OCI-LY7 (cell line): ENCODE results near the gene LRBA.

Experiments
- EZH2phosphoT487 ChIP-seq: fragments of 200-600 bp; sonication (generic); IDR thresholded peaks from 2 replicates; pipeline ENCODE4 v1.6.1; 2018; ENCODE audit warnings: low read depth, borderline replicate concordance, mild to moderate bottlenecking, mixed run types, antibody characterized with exemption, low read length, moderate library complexity, mixed read lengths
- TF ChIP-seq, protein P1 (sequence below): fragments of 200-600 bp; sonication (generic); conservative IDR thresholded peaks from 2 replicates; pipeline ENCODE4 v1.5.1; 2014; ENCODE audit warnings: mild to moderate bottlenecking, antibody characterized with exemption, low read length, moderate library complexity, mixed read lengths

DNA sequence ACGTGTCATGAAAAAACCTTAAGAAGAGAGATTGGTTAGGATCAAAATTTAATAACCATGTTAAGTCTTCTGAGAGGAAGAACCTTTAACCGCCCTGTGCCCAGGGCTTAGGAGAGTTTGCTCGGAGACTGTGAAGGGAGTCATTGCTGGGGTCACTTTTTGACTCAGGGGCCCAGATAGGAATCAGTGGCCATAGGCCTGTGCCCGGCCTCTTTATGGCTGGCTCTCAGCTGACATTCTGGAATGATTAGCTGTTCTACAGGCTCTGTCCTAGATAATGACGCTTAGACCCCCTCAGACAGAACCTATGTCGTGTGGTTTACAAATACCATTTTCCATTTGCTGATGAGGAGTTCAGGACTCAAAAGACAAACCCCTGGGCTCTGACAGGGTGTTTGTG lies 762.8 kb downstream of the LRBA start:
- TF ChIP-seq, protein P1, sequence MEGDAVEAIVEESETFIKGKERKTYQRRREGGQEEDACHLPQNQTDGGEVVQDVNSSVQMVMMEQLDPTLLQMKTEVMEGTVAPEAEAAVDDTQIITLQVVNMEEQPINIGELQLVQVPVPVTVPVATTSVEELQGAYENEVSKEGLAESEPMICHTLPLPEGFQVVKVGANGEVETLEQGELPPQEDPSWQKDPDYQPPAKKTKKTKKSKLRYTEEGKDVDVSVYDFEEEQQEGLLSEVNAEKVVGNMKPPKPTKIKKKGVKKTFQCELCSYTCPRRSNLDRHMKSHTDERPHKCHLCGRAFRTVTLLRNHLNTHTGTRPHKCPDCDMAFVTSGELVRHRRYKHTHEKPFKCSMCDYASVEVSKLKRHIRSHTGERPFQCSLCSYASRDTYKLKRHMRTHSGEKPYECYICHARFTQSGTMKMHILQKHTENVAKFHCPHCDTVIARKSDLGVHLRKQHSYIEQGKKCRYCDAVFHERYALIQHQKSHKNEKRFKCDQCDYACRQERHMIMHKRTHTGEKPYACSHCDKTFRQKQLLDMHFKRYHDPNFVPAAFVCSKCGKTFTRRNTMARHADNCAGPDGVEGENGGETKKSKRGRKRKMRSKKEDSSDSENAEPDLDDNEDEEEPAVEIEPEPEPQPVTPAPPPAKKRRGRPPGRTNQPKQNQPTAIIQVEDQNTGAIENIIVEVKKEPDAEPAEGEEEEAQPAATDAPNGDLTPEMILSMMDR = no peak
- no peak for TF ChIP-seq EZH2phosphoT487
